GM12878 (cell line): ENCODE data around the gene PLEKHM3.

Experiments
- PKNOX1 ChIP-seq: fragments of 450-650 bp; IDR thresholded peaks from 2 replicates; pipeline ENCODE4 v1.6.1; 2016; ENCODE audit warnings: mild to moderate bottlenecking
- POLR2A ChIP-seq: IDR thresholded peaks from 2 replicates; pipeline ENCODE4 v1.6.1; 2011; ENCODE audit warnings: low read depth, mild to moderate bottlenecking, low read length
- POLR2AphosphoS2 ChIP-seq: IDR thresholded peaks from 2 replicates; pipeline ENCODE4 v1.6.1; 2011; ENCODE audit warnings: low read depth, mild to moderate bottlenecking, low read length, improper control_type of control experiment, moderate library complexity
- RAD21 ChIP-seq: IDR thresholded peaks from 2 replicates; pipeline ENCODE4 v1.6.1; 2011; ENCODE audit warnings: mild to moderate bottlenecking, low read depth, low read length, moderate library complexity; ENCODE audit not compliant: insufficient read depth

GRCh38 chr2:207865210-207865609, 160.1 kb downstream of the PLEKHM3 start:
- TF ChIP-seq POLR2AphosphoS2 (no peak), RAD21 (no peak), POLR2A (no peak), PKNOX1 (no peak)
